Endodermal cell (in vitro differentiated cells): ENCODE measurements around the gene KREMEN1. TPM values are rescaled to one million over a fixed set of nuclear protein-coding genes. Genes with fewer than 3 reads are reported as not detected.

Experiments
- DNase-seq: peaks from one replicate; pipeline ENCODE4 v3.0.0-alpha.2; 2017
- H3K27ac ChIP-seq: 2 replicates; pipeline ENCODE4 v1.5.1; 2013; ENCODE audit warnings: mild to moderate bottlenecking, low read depth, low read length, moderate library complexity
- H3K27me3 ChIP-seq: 2 replicates; pipeline ENCODE4 v1.6.1; 2013; ENCODE audit warnings: mild to moderate bottlenecking, low read length, moderate library complexity; ENCODE audit not compliant: insufficient read depth, control insufficient read depth, poor library complexity, severe bottlenecking
- H3K36me3 ChIP-seq: 2 replicates; pipeline ENCODE4 v1.7.0; 2013; ENCODE audit warnings: mild to moderate bottlenecking, low read length, moderate library complexity; ENCODE audit not compliant: control insufficient read depth, insufficient read depth
- H3K4me1 ChIP-seq: one replicate; pipeline ENCODE4 v1.7.0; 2013; ENCODE audit warnings: low read length; ENCODE audit not compliant: control insufficient read depth, insufficient read depth
- H3K4me3 ChIP-seq: 2 replicates; pipeline ENCODE4 v1.5.1; 2013; ENCODE audit warnings: mild to moderate bottlenecking, low read length, moderate library complexity
- H3K9ac ChIP-seq: 2 replicates; pipeline ENCODE4 v1.6.1; 2013; ENCODE audit warnings: mild to moderate bottlenecking, low read length, moderate library complexity; ENCODE audit not compliant: poor library complexity, severe bottlenecking; ENCODE audit errors: extremely low read depth
- H3K9me3 ChIP-seq: 2 replicates; pipeline ENCODE4 v1.6.1; 2013; ENCODE audit warnings: mild to moderate bottlenecking, low read length, moderate library complexity; ENCODE audit not compliant: control insufficient read depth
- H3K27ac Mint-ChIP-seq: 2 replicates; pipeline ENCODE4 v1.8.0; 2020; ENCODE audit warnings: mixed read lengths
- H3K27me3 Mint-ChIP-seq: 2 replicates; pipeline ENCODE4 v1.8.0; 2021; ENCODE audit warnings: mild to moderate bottlenecking, mixed read lengths; ENCODE audit not compliant: insufficient read depth
- H3K36me3 Mint-ChIP-seq: 2 replicates; pipeline ENCODE4 v1.8.0; 2020; ENCODE audit warnings: low read depth, mixed read lengths
- H3K4me1 Mint-ChIP-seq: 2 replicates; pipeline ENCODE4 v1.8.0; 2020; ENCODE audit warnings: mixed read lengths
- H3K4me3 Mint-ChIP-seq: 2 replicates; pipeline ENCODE4 v1.8.0; 2020; ENCODE audit warnings: mild to moderate bottlenecking, moderate library complexity, mixed read lengths
- H3K9me3 Mint-ChIP-seq: 2 replicates; pipeline ENCODE4 v1.8.0; 2020; ENCODE audit warnings: mild to moderate bottlenecking, mixed read lengths
- CTCF ChIP-seq: fragments of 200-600 bp; sonication (generic); conservative IDR thresholded peaks from 2 replicates; pipeline ENCODE4 v1.5.0; 2021; ENCODE audit warnings: antibody characterized with exemption, mild to moderate bottlenecking
- WGBS, 2 experiments: methylation state at CpG; one replicate each; pipeline versions ENCODE4 v1.1.5 to v1.1.7; 2013; ENCODE audit warnings: missing lambda C conversion rate in 2 of 2, mixed read lengths in 1 of 2; ENCODE audit not compliant: insufficient coverage in 1 of 2, insufficient read length in 1 of 2; 5-methylcytosine and 5-hydroxymethylcytosine counted together
- total RNA-seq, 2 donors: library from RNA; stranded (reverse); fragmentation: NEBNext Ultra II Directional in 1 of 2; extraction: Animal tissue kit (Norgen Biotek cat#: 25700) in 1 of 2; gene quantifications; 2 replicates in 1 of 2; 3 replicates in 1 of 2; pipeline ENCODE4 v1.2.1, GENCODE V29; 2021

KREMEN1 gene
- total RNA-seq, 2 donors from 2014 or later: 6.2 to 7.5 TPM

- H3K27me3 Mint-ChIP-seq: no peaks in the 10 kb centered on the region
- 73 to 80% methylated on average over 2 to 5 of the region's 5 CpGs for WGBS, 2 experiments
- peaks cover 26% of the 10 kb centered on the region for H3K36me3 Mint-ChIP-seq
- H3K4me3 Mint-ChIP-seq: no peak overlapping the region
- H3K27me3 ChIP-seq: no peaks in the 10 kb centered on the region
- no peak overlapping the region for H3K4me3 ChIP-seq
- no peak overlapping the region for H3K9ac ChIP-seq
- H3K27ac Mint-ChIP-seq: peak overlapping the region; percentile 74
- H3K4me1 Mint-ChIP-seq: peaks cover 15% of the 10 kb centered on the region
- no peaks in the 10 kb centered on the region for H3K9me3 Mint-ChIP-seq
- no peaks in the 10 kb centered on the region for H3K9me3 ChIP-seq
- no peak for DNase-seq
- no peak for TF ChIP-seq CTCF
- H3K4me1 ChIP-seq: peaks cover 2% of the 10 kb centered on the region
- no peak overlapping the region for H3K27ac ChIP-seq
- no peaks in the 10 kb centered on the region for H3K36me3 ChIP-seq
Observed at GRCh38 chr22:29142116-29142515, 69.3 kb downstream of the KREMEN1 start.

GRCh38 chr22:29143941-29144785 lies 71.3 kb downstream of the KREMEN1 start:
- Mint-ChIP-seq H3K9me3 (no peaks in the 10 kb centered on the region), H3K27ac (peak overlapping the region; percentile 21), H3K27me3 (no peaks in the 10 kb centered on the region), H3K4me3 (no peak overlapping the region), H3K36me3 (peaks cover 17% of the 10 kb centered on the region), H3K4me1 (peaks cover 15% of the 10 kb centered on the region)
- H3K4me3 ChIP-seq: no peak overlapping the region
- H3K9ac ChIP-seq: no peak overlapping the region
- DNase-seq: no peak
- H3K9me3 ChIP-seq: no peaks in the 10 kb centered on the region
- peaks cover 2% of the 10 kb centered on the region for H3K4me1 ChIP-seq
- 89 to 90% methylated on average over 16 of the region's 16 CpGs for WGBS, 2 experiments
- no peak for TF ChIP-seq CTCF
- no peaks in the 10 kb centered on the region for H3K27me3 ChIP-seq
- no peaks in the 10 kb centered on the region for H3K36me3 ChIP-seq
- no peak overlapping the region for H3K27ac ChIP-seq

- Mint-ChIP-seq H3K4me3 (no peak overlapping the region), H3K36me3 (peaks cover 17% of the 10 kb centered on the region), H3K4me1 (peaks cover 15% of the 10 kb centered on the region), H3K27ac (no peak overlapping the region), H3K9me3 (no peaks in the 10 kb centered on the region), H3K27me3 (no peaks in the 10 kb centered on the region)
- H3K4me3 ChIP-seq: no peak overlapping the region
- H3K9ac ChIP-seq: no peak overlapping the region
- no peaks in the 10 kb centered on the region for H3K36me3 ChIP-seq
- no peak for TF ChIP-seq CTCF
- no peak for DNase-seq
- no peaks in the 10 kb centered on the region for H3K27me3 ChIP-seq
- 91 to 92% methylated on average over 14 of the region's 14 CpGs for WGBS, 2 experiments
- no peak overlapping the region for H3K27ac ChIP-seq
- no peaks in the 10 kb centered on the region for H3K9me3 ChIP-seq
- peaks cover 2% of the 10 kb centered on the region for H3K4me1 ChIP-seq
Observed at GRCh38 chr22:29144786-29145160, 71.9 kb downstream of the KREMEN1 start.
